CD8-positive, alpha-beta memory T cell (primary cell): ENCODE measurements around the gene CRYBG2. TPM values are rescaled to one million over a fixed set of nuclear protein-coding genes. Genes with fewer than 3 reads are reported as not detected.

Source experiments
- CTCF ChIA-PET: fragments of 350-600 bp; sonication (Branson Sonifier 250); formaldehyde crosslinking; loops from one replicate; lab custom pipeline; 2021; ENCODE audit warnings: antibody characterized with exemption; lab: Charles Lee
- POLR2A ChIA-PET: fragments of 350-600 bp; sonication (Branson Sonifier 250); formaldehyde crosslinking; loops from one replicate; lab custom pipeline; 2021; ENCODE audit warnings: antibody characterized with exemption; lab: Charles Lee
- DNase-seq, 5 donors: peaks; one replicate each; pipeline versions ENCODE4 v3.0.0 to v3.0.0-alpha.2; 2020 to 2022; ENCODE audit warnings: mixed read lengths in 1 of 5
- H3K27ac ChIP-seq: one replicate; pipeline ENCODE4 v1.7.0; 2013; ENCODE audit warnings: low read depth, mild to moderate bottlenecking, low read length, moderate library complexity
- H3K27me3 ChIP-seq: 2 replicates; pipeline ENCODE4 v1.7.0; 2013; ENCODE audit warnings: low read length, mild to moderate bottlenecking; ENCODE audit not compliant: insufficient read depth, poor library complexity, severe bottlenecking
- H3K36me3 ChIP-seq: 2 replicates; pipeline ENCODE4 v1.7.0; 2013; ENCODE audit warnings: mild to moderate bottlenecking, low read length, moderate library complexity; ENCODE audit not compliant: insufficient read depth
- H3K4me1 ChIP-seq: 2 replicates; pipeline ENCODE4 v1.7.0; 2013; ENCODE audit warnings: mild to moderate bottlenecking, low read length, moderate library complexity; ENCODE audit not compliant: insufficient read depth
- H3K4me3 ChIP-seq: 2 replicates; pipeline ENCODE4 v1.7.0; 2013; ENCODE audit warnings: mild to moderate bottlenecking, low read length
- H3K9me3 ChIP-seq: 2 replicates; pipeline ENCODE4 v1.7.0; 2013; ENCODE audit warnings: mild to moderate bottlenecking, low read length
- H3K27ac Mint-ChIP-seq, 8 donors: one replicate each; pipeline ENCODE4 v1.8.0; 2020 to 2021; ENCODE audit warnings: mixed read lengths in 8 of 8, mild to moderate bottlenecking in 6 of 8, inconsistent platforms in 3 of 8, moderate library complexity in 3 of 8
- H3K27me3 Mint-ChIP-seq, 2 donors: one replicate each; pipeline ENCODE4 v1.8.0; 2020 to 2021; ENCODE audit warnings: mixed read lengths in 2 of 2, mild to moderate bottlenecking in 1 of 2, moderate library complexity in 1 of 2
- H3K36me3 Mint-ChIP-seq, 3 donors: one replicate each; pipeline ENCODE4 v1.8.0; 2020 to 2021; ENCODE audit warnings: mixed read lengths in 3 of 3, inconsistent platforms in 1 of 3, mild to moderate bottlenecking in 1 of 3
- H3K4me1 Mint-ChIP-seq, 3 donors: one replicate each; pipeline ENCODE4 v1.8.0; 2020 to 2021; ENCODE audit warnings: mixed read lengths in 3 of 3, inconsistent platforms in 1 of 3, mild to moderate bottlenecking in 1 of 3
- H3K4me3 Mint-ChIP-seq, 7 donors: one replicate each; pipeline ENCODE4 v1.8.0; 2020 to 2021; ENCODE audit warnings: mixed read lengths in 7 of 7, mild to moderate bottlenecking in 6 of 7, moderate library complexity in 4 of 7, inconsistent platforms in 2 of 7
- H3K9me3 Mint-ChIP-seq, 5 donors: one replicate each; pipeline ENCODE4 v1.8.0; 2020 to 2022; ENCODE audit warnings: mixed read lengths in 5 of 5, mild to moderate bottlenecking in 3 of 5, moderate library complexity in 2 of 5, inconsistent platforms in 1 of 5
- polyA plus RNA-seq: library from polyadenylated mRNA; unstranded; fragments of 300-500 nt; fragmentation: Illumina TruSeq; gene quantifications from one replicate; pipeline ENCODE4 v1.2.3, GENCODE V29; 2021
- total RNA-seq, 2 experiments: library from RNA; stranded (reverse); gene quantifications; one replicate each; pipeline ENCODE4 v1.2.3, GENCODE V29; 2021

The CRYBG2 gene
- total and polyA plus RNA-seq, 3 experiments from 2014 or later: 0.85 to 1.9 (median 1.3) TPM

- Mint-ChIP-seq H3K4me3 (peak within 1 kb of the TSS; percentile 86 to 99 (median 97)), H3K27me3 (no peaks in the 10 kb centered on the region), H3K4me1 (peaks cover 26 to 29% (median 29%) of the 10 kb centered on the region in 3 donors), H3K36me3 (peaks cover 0 to 4% (median 0%) of the 10 kb centered on the region in 3 donors), H3K27ac (peak within 1 kb of the TSS; percentile 85 to 99 (median 98)), H3K9me3 (no peaks in the 10 kb centered on the region)
- H3K27ac ChIP-seq: peak within 1 kb of the TSS; percentile 77
- H3K9me3 ChIP-seq: no peaks in the 10 kb centered on the region
- CTCF ChIA-PET: interaction anchor here (1.2 to 32.6 kb wide), 4 partner anchors 9 to 73 kb away, joined by 4 to 840 read pairs (median 28); partner anchors contain the start of genes CD52, CEP85 and SH3BGRL3
- H3K27me3 ChIP-seq: no peaks in the 10 kb centered on the region
- H3K4me1 ChIP-seq: peaks cover 35% of the 10 kb centered on the region
- H3K4me3 ChIP-seq: peak within 1 kb of the TSS; percentile 86
- POLR2A ChIA-PET: interaction anchor here (0.6 to 2.7 kb wide), 5 partner anchors 12 to 102 kb away, joined by 3 to 28 read pairs (median 7); partner anchors contain the start of gene CD52
- DNase-seq: peak; percentile 86 to 96 (median 92)
- no peaks in the 10 kb centered on the region for H3K36me3 ChIP-seq
Measured at GRCh38 chr1:26306290-26307229, 47.4 kb downstream of the CRYBG2 start, which contains the start of gene UBXN11. TSS of gene UBXN11 (minus strand) at chr1:26306636. CDS start at chr1:26302883, 3,753 bp downstream.

- Mint-ChIP-seq H3K27me3 (no peaks in the 10 kb centered on the region), H3K27ac (peak overlapping the region; percentile 85 to 99 (median 98)), H3K36me3 (peaks cover 0 to 4% (median 0%) of the 10 kb centered on the region in 3 donors), H3K9me3 (no peaks in the 10 kb centered on the region), H3K4me1 (peaks cover 26 to 29% (median 29%) of the 10 kb centered on the region in 3 donors), H3K4me3 (peak overlapping the region; percentile 86 to 99 (median 97))
- Histone ChIP-seq H3K9me3 (no peaks in the 10 kb centered on the region), H3K4me3 (peak overlapping the region; percentile 86), H3K27me3 (no peaks in the 10 kb centered on the region), H3K4me1 (peaks cover 35% of the 10 kb centered on the region), H3K36me3 (no peaks in the 10 kb centered on the region), H3K27ac (peak overlapping the region; percentile 77)
- DNase-seq: no peak
- POLR2A ChIA-PET: interaction anchor here (0.8 to 1.0 kb wide), 2 partner anchors 13 to 17 kb away, joined by 3 to 4 read pairs; no protein-coding TSS in a partner anchor
- CTCF ChIA-PET: interaction anchor here (1.4 to 32.6 kb wide), 3 partner anchors 10 to 22 kb away, joined by 4 to 840 read pairs (median 51); partner anchors contain the start of genes CD52 and SH3BGRL3
Measured at GRCh38 chr1:26305667-26306289, 48.2 kb downstream of the CRYBG2 start.

GRCh38 chr1:26302733-26303405 lies 51.1 kb downstream of the CRYBG2 start:
- Histone ChIP-seq H3K4me1 (peaks cover 20% of the 10 kb centered on the region), H3K27me3 (no peaks in the 10 kb centered on the region), H3K4me3 (no peak overlapping the region), H3K36me3 (no peaks in the 10 kb centered on the region), H3K9me3 (no peaks in the 10 kb centered on the region), H3K27ac (no peak overlapping the region)
- Mint-ChIP-seq H3K27ac (no peak overlapping the region), H3K36me3 (peaks cover 0 to 4% (median 1%) of the 10 kb centered on the region in 3 donors), H3K4me3 (no peak overlapping the region), H3K27me3 (no peaks in the 10 kb centered on the region), H3K4me1 (peaks cover 23 to 32% (median 23%) of the 10 kb centered on the region in 3 donors), H3K9me3 (no peaks in the 10 kb centered on the region)
- POLR2A ChIA-PET: interaction anchor here (0.7 to 1.7 kb wide), 3 partner anchors 13 to 25 kb away, joined by 3 to 9 read pairs (median 6); no protein-coding TSS in a partner anchor
- DNase-seq: no peak
- CTCF ChIA-PET: interaction anchor here (1.2 to 32.6 kb wide), 2 partner anchors 12 to 19 kb away, joined by 3 to 840 read pairs; partner anchors contain the start of gene SH3BGRL3

- no peak overlapping the region for H3K4me3 ChIP-seq
- no peaks in the 10 kb centered on the region for H3K9me3 ChIP-seq
- DNase-seq: no peak
- Mint-ChIP-seq H3K4me3 (no peak overlapping the region), H3K27me3 (no peaks in the 10 kb centered on the region), H3K36me3 (peaks cover 0 to 1% (median 0%) of the 10 kb centered on the region in 3 donors), H3K9me3 (no peaks in the 10 kb centered on the region), H3K27ac (peak overlapping the region in 4 of 8 donors; percentile 3 to 86 (median 74)), H3K4me1 (peaks cover 3 to 12% (median 6%) of the 10 kb centered on the region in 3 donors)
- H3K36me3 ChIP-seq: no peaks in the 10 kb centered on the region
- CTCF ChIA-PET: interaction anchor here (1.4 to 2.3 kb wide), 5 partner anchors 13 to 115 kb away, joined by 4 to 8 read pairs (median 6); no protein-coding TSS in a partner anchor
- POLR2A ChIA-PET: interaction anchor here (1.3 kb wide), 1 partner anchor 9 kb away, joined by 3 read pairs; no protein-coding TSS in a partner anchor
- H3K4me1 ChIP-seq: peaks cover 3% of the 10 kb centered on the region
- H3K27me3 ChIP-seq: no peaks in the 10 kb centered on the region
- no peak overlapping the region for H3K27ac ChIP-seq
Measured at GRCh38 chr1:26300578-26301275, 53.2 kb downstream of the CRYBG2 start.

GRCh38 chr1:26297791-26298124 lies 56.2 kb downstream of the CRYBG2 start:
- H3K4me3 ChIP-seq: no peak overlapping the region
- H3K36me3 ChIP-seq: no peaks in the 10 kb centered on the region
- H3K4me1 ChIP-seq: peaks cover 5% of the 10 kb centered on the region
- H3K9me3 ChIP-seq: no peaks in the 10 kb centered on the region
- Mint-ChIP-seq H3K27me3 (peaks cover 0 to 2% of the 10 kb centered on the region in 2 donors), H3K27ac (no peak overlapping the region), H3K4me1 (peaks cover 11 to 22% (median 13%) of the 10 kb centered on the region in 3 donors), H3K9me3 (no peaks in the 10 kb centered on the region), H3K36me3 (peaks cover 0 to 1% (median 1%) of the 10 kb centered on the region in 3 donors), H3K4me3 (no peak overlapping the region)
- H3K27me3 ChIP-seq: no peaks in the 10 kb centered on the region
- H3K27ac ChIP-seq: no peak overlapping the region
- DNase-seq: no peak
- ChIA-PET POLR2A (interaction anchor here (1.2 kb wide), 1 partner anchor 9 kb away, joined by 3 read pairs; no protein-coding TSS in a partner anchor), CTCF (interaction anchor here (0.6 to 2.1 kb wide), 5 partner anchors 10 to 66 kb away, joined by 3 to 13 read pairs (median 4); partner anchors contain the start of gene CD52)

- peaks cover 0 to 2% of the 10 kb centered on the region in 2 donors for H3K27me3 Mint-ChIP-seq
- no peak overlapping the region for H3K27ac ChIP-seq
- peaks cover 0 to 1% (median 1%) of the 10 kb centered on the region in 3 donors for H3K36me3 Mint-ChIP-seq
- ChIA-PET CTCF (interaction anchor here (0.6 to 2.1 kb wide), 4 partner anchors 9 to 67 kb away, joined by 3 to 13 read pairs (median 6); no protein-coding TSS in a partner anchor), POLR2A (interaction anchor here (1.2 kb wide), 1 partner anchor 9 kb away, joined by 3 read pairs; no protein-coding TSS in a partner anchor)
- no peaks in the 10 kb centered on the region for H3K9me3 Mint-ChIP-seq
- H3K36me3 ChIP-seq: no peaks in the 10 kb centered on the region
- no peaks in the 10 kb centered on the region for H3K27me3 ChIP-seq
- H3K4me1 Mint-ChIP-seq: peaks cover 11 to 27% (median 13%) of the 10 kb centered on the region in 3 donors
- peaks cover 7% of the 10 kb centered on the region for H3K4me1 ChIP-seq
- no peak overlapping the region for H3K4me3 Mint-ChIP-seq
- no peak overlapping the region for H3K4me3 ChIP-seq
- no peaks in the 10 kb centered on the region for H3K9me3 ChIP-seq
- peak overlapping the region in 1 of 8 donors; percentile 17 for H3K27ac Mint-ChIP-seq
- no peak for DNase-seq
Measured at GRCh38 chr1:26297057-26297790, 56.7 kb downstream of the CRYBG2 start.
